ENCODE measurements around the gene C2orf81.

DNA sequence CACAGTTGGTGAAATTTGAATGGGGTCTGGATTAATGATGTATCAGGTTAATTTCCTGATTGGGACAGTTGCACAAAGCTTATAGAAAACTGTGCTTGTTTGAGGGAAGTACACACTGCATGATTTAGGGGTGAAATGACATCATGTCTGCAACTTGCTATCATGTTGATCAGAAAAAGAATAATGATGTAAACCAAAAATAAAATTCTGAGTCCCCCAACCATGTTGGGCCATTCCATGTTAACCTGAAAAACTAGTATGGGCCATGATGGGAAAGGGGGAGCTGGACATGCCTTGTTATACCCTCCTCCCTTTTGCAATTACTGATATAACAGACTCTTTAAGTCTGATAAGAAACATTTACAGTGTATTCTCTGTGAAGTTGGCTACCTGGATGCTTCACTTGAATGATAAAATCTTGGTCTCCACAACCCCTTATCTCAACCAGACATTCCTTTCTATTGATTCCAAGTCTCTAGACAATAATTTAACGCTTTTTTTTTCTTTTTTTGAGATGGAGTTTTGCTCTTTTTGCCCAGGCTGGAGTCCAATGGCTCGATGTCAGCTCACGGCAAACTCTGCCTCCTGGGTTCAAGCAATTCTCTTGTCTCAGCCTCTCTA lies 29.3 kb upstream of the C2orf81 start:
- TF ChIP-seq, protein P1, sequence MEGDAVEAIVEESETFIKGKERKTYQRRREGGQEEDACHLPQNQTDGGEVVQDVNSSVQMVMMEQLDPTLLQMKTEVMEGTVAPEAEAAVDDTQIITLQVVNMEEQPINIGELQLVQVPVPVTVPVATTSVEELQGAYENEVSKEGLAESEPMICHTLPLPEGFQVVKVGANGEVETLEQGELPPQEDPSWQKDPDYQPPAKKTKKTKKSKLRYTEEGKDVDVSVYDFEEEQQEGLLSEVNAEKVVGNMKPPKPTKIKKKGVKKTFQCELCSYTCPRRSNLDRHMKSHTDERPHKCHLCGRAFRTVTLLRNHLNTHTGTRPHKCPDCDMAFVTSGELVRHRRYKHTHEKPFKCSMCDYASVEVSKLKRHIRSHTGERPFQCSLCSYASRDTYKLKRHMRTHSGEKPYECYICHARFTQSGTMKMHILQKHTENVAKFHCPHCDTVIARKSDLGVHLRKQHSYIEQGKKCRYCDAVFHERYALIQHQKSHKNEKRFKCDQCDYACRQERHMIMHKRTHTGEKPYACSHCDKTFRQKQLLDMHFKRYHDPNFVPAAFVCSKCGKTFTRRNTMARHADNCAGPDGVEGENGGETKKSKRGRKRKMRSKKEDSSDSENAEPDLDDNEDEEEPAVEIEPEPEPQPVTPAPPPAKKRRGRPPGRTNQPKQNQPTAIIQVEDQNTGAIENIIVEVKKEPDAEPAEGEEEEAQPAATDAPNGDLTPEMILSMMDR (conservative IDR thresholded peaks at IDR 0.05; ENCODE audit: low read depth, low read length), result no peak
- TF ChIP-seq POLR2A (IDR thresholded peaks at IDR 0.05; ENCODE audit: low read depth, low read length), result no peak
- no peak for TF ChIP-seq RCOR1 (IDR thresholded peaks at IDR 0.05; ENCODE audit: insufficient replicate concordance, low read length)

Measured in IMR-90 (cell line).